HG03045 (cell line): ENCODE measurements around the gene UVSSA.
"Not testable (repeated sequence)": the region's sequence is repeated elsewhere in the genome, so short reads cannot be mapped to it uniquely, and the experiment has no call there.

Experiments
- ATAC-seq: cut with Tn5 transposase; IDR thresholded peaks from one replicate; pipeline ENCODE4 v1.9.1; 2021; ENCODE audit warnings: mild to moderate bottlenecking, moderate library complexity; ENCODE audit not compliant: unreplicated experiment

UVSSA gene

GRCh38 chr4:1415681-1415981 is 68.6 kb downstream of the UVSSA start:
- no peak for ATAC-seq

GRCh38 chr4:1416051-1416947 is 69.3 kb downstream of the UVSSA start:
- no peak for ATAC-seq

- no peak for ATAC-seq
Observed at GRCh38 chr4:1416948-1417260, 69.9 kb downstream of the UVSSA start.

- no peak for ATAC-seq
Observed at GRCh38 chr4:1417522-1418390, 70.7 kb downstream of the UVSSA start.

GRCh38 chr4:1418494-1419285 is 71.7 kb downstream of the UVSSA start:
- ATAC-seq, result no peak

GRCh38 chr4:1419708-1420107 is 72.7 kb downstream of the UVSSA start:
- no peak for ATAC-seq

DNA sequence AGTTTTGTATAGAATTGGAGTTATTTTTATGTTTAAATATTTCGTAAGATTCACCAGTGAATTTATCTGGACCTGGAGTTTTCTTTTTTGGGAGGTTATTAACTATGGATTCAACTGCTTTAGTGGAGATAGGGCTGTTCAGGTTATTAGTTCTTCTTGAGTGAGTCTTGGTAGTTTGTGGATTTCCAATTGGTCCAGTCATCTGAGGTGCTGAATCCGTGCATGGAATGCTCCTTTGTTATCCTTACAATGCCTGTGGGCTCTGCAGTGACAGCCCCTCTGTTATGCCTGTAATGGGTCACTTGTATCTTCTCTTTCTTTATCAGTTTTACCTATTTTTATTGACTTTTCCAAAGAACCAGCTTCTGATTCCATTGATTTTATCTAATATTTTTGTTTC is 74.6 kb downstream of the UVSSA start:
- no peak for ATAC-seq

- ATAC-seq, result no peak
Observed at GRCh38 chr4:1427010-1427409, 80.0 kb downstream of the UVSSA start.

DNA sequence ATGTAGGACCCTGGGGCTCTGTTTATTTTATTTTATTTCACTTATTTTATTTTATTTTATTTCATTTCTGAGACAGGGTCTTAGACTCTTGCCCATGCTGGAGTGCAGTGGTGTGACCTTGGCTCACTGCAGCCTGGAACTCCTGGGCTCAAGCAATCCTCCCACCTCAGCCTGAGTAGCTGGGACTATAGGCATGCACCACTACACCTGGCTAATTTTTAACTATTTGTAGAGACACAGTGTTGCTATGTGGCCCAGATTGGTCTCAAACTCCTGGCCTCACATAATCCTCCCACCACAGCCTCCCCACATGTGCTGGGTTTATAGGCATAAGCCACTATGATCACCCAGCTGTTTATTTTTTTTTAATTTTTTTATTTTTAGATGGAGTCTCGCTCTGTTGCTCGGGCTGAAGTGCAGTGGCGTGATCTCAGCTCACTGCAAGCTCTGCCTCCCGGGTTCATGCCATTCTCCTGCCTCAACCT is 96.7 kb downstream of the UVSSA start:
- ATAC-seq, result not testable (repeated sequence)
